ENCODE data around the gene TGFBI.

Gene TGFBI

GRCh38 chr5:136094913-136095641, 66.3 kb downstream of the TGFBI start:
- H3K36me3 ChIP-seq (ENCODE audit: insufficient read depth, low read length): no peaks in the 10 kb centered on the region
- no peaks in the 10 kb centered on the region for H3K79me2 ChIP-seq (ENCODE audit: insufficient read depth, low read length)
- H3K4me1 ChIP-seq (ENCODE audit: insufficient read depth, low read length, severe bottlenecking): no peaks in the 10 kb centered on the region
- H3K27ac ChIP-seq (ENCODE audit: low read depth, low read length, poor library complexity, severe bottlenecking): no peak overlapping the region
- H4K20me1 ChIP-seq (ENCODE audit: insufficient read depth, low read length): no peaks in the 10 kb centered on the region
- H3F3A ChIP-seq (ENCODE audit: insufficient read depth, low read length): no peaks in the 10 kb centered on the region
- no peaks in the 10 kb centered on the region for H3K9me2 ChIP-seq (ENCODE audit: low read depth, low read length)
- TF ChIP-seq EZH2 (IDR thresholded peaks at IDR 0.05; ENCODE audit: borderline replicate concordance, low read length): no peak
- TF ChIP-seq, protein P1, sequence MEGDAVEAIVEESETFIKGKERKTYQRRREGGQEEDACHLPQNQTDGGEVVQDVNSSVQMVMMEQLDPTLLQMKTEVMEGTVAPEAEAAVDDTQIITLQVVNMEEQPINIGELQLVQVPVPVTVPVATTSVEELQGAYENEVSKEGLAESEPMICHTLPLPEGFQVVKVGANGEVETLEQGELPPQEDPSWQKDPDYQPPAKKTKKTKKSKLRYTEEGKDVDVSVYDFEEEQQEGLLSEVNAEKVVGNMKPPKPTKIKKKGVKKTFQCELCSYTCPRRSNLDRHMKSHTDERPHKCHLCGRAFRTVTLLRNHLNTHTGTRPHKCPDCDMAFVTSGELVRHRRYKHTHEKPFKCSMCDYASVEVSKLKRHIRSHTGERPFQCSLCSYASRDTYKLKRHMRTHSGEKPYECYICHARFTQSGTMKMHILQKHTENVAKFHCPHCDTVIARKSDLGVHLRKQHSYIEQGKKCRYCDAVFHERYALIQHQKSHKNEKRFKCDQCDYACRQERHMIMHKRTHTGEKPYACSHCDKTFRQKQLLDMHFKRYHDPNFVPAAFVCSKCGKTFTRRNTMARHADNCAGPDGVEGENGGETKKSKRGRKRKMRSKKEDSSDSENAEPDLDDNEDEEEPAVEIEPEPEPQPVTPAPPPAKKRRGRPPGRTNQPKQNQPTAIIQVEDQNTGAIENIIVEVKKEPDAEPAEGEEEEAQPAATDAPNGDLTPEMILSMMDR (IDR thresholded peaks at IDR 0.05; ENCODE audit: low read length): no peak
- H3K4me2 ChIP-seq (ENCODE audit: low read length): no peak overlapping the region
- no peak overlapping the region for H2AFZ ChIP-seq (ENCODE audit: low read length)
- no peaks in the 10 kb centered on the region for H3K27me3 ChIP-seq (ENCODE audit: insufficient read depth, low read length)
- H3K9me3 ChIP-seq (ENCODE audit: low read length): no peaks in the 10 kb centered on the region
- H3K9ac ChIP-seq (ENCODE audit: low read length): no peak overlapping the region
- H3K4me3 ChIP-seq (ENCODE audit: low read depth, low read length, poor library complexity, severe bottlenecking): no peak overlapping the region

GRCh38 chr5:136098176-136098575, 69.4 kb downstream of the TGFBI start:
- H3F3A ChIP-seq (ENCODE audit: insufficient read depth, low read length): no peaks in the 10 kb centered on the region
- no peak overlapping the region for H2AFZ ChIP-seq (ENCODE audit: low read length)
- H3K79me2 ChIP-seq (ENCODE audit: insufficient read depth, low read length): no peaks in the 10 kb centered on the region
- no peak overlapping the region for H3K4me3 ChIP-seq (ENCODE audit: low read depth, low read length, poor library complexity, severe bottlenecking)
- no peaks in the 10 kb centered on the region for H3K36me3 ChIP-seq (ENCODE audit: insufficient read depth, low read length)
- no peaks in the 10 kb centered on the region for H3K9me2 ChIP-seq (ENCODE audit: low read depth, low read length)
- H3K9me3 ChIP-seq (ENCODE audit: low read length): no peaks in the 10 kb centered on the region
- H3K9ac ChIP-seq (ENCODE audit: low read length): no peak overlapping the region
- H3K4me2 ChIP-seq (ENCODE audit: low read length): no peak overlapping the region
- TF ChIP-seq, protein P1 (IDR thresholded peaks at IDR 0.05; ENCODE audit: low read length): no peak
- TF ChIP-seq EZH2 (IDR thresholded peaks at IDR 0.05; ENCODE audit: borderline replicate concordance, low read length): no peak
- H3K27ac ChIP-seq (ENCODE audit: low read depth, low read length, poor library complexity, severe bottlenecking): no peak overlapping the region
- no peaks in the 10 kb centered on the region for H3K4me1 ChIP-seq (ENCODE audit: insufficient read depth, low read length, severe bottlenecking)
- H4K20me1 ChIP-seq (ENCODE audit: insufficient read depth, low read length): no peaks in the 10 kb centered on the region
- no peaks in the 10 kb centered on the region for H3K27me3 ChIP-seq (ENCODE audit: insufficient read depth, low read length)

DNA sequence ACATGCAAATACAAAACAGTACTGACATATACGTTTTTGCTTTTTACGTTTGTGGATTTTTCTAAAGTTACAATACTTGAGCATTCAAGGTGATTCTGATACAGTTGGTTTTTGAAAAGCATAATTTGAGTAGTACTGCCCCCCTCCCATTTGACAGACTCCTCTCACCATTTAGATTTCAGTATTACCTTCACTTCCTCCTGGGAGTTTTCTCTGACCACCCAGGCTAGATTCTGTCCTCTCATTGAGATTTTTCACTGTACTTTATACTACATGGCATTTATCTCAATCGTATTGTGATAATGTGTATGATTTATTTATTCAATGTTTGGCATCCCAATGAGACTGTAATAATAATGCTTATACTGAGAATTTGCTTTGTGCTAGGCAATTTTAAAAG, 71.1 kb downstream of the TGFBI start:
- Histone ChIP-seq H3K4me2 (ENCODE audit: low read length) (no peak overlapping the region), H3K36me3 (ENCODE audit: insufficient read depth, low read length) (no peaks in the 10 kb centered on the region), H3K4me3 (ENCODE audit: low read depth, low read length, poor library complexity, severe bottlenecking) (no peak overlapping the region), H3K9me3 (ENCODE audit: low read length) (no peaks in the 10 kb centered on the region), H3K9ac (ENCODE audit: low read length) (no peak overlapping the region), H2AFZ (ENCODE audit: low read length) (no peak overlapping the region), H3K27me3 (ENCODE audit: insufficient read depth, low read length) (no peaks in the 10 kb centered on the region), H4K20me1 (ENCODE audit: insufficient read depth, low read length) (no peaks in the 10 kb centered on the region), H3K27ac (ENCODE audit: low read depth, low read length, poor library complexity, severe bottlenecking) (no peak overlapping the region), H3K9me2 (ENCODE audit: low read depth, low read length) (no peaks in the 10 kb centered on the region), H3K79me2 (ENCODE audit: insufficient read depth, low read length) (no peaks in the 10 kb centered on the region), H3K4me1 (ENCODE audit: insufficient read depth, low read length, severe bottlenecking) (peaks cover 7% of the 10 kb centered on the region), H3F3A (ENCODE audit: insufficient read depth, low read length) (no peaks in the 10 kb centered on the region)
- TF ChIP-seq, protein P1 (IDR thresholded peaks at IDR 0.05; ENCODE audit: low read length): no peak
- TF ChIP-seq EZH2 (IDR thresholded peaks at IDR 0.05; ENCODE audit: borderline replicate concordance, low read length): no peak

Data from OCI-LY1 (cell line).